HG02642 (cell line): ENCODE measurements around the gene SESN1.
"Not testable (repeated sequence)": the region's sequence is repeated elsewhere in the genome, so short reads cannot be mapped to it uniquely, and the experiment has no call there.

Experiments
- ATAC-seq: cut with Tn5 transposase; IDR thresholded peaks from one replicate; pipeline ENCODE4 v1.9.1; 2021; ENCODE audit warnings: mild to moderate bottlenecking; ENCODE audit not compliant: unreplicated experiment, poor library complexity

SESN1 gene

DNA sequence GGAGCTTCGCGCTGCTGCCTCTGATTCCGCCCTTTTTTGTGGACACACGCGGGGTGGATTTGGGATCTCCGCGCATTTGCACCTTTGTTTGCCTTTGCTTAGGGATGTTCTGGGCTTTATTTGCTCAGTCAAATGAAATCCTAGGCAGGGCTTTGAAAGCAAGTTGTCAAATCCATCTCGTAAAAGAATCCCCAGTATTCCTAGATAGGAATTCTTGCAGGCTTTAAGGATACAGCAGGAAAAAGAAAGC lies 1.1 kb upstream of the SESN1 start:
- ATAC-seq = no peak

DNA sequence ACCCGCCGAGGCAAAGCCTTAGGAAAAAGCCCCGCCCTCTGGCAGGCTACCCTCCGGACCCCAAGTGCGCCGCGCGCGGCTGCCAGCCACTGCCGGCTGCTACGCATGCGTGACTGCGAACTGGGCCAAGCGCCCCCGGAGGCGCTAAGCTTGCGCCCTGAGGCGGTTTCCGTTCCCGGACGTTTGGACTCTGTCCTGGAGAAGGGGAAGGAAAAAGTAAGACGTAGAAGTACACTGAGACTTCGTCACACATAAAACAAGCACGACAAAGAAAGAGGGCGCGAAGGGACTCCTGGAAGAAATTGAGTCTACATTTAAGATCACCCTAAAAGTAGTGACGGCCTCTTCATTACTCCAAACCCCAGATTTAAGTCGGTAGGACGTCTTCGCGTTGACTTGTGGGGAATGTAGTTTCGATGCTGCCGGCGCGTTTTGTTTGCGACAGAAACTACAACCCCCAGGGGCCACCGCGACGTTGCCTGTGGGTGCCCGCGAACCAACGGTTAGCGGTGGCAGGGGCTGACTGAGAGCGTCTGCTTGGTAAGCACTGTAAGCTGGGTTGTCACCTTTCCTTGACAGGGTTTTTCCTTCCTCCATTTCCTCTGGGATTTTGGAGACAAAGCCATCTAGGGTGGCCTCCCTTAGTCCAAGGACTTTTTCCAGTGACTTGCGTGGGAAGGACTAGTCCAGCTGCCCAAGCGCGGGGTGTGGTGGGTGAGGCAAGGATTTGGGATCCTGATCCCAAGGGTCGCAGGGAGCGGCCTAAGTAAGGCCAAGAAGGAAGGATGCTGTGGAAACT lies 589 bp upstream of the SESN1 start, which contains the start of gene CEP57L1:
Gene CEP57L1 (plus strand): TSS at position 472 of the 799 bp plus-strand sequence. CDS start 49,715 bp downstream, outside the sequence.
- peak; percentile 75 for ATAC-seq

- ATAC-seq = no peak
Observed at GRCh38 chr6:109093732-109094415, 772 bp downstream of the SESN1 start.

- ATAC-seq = no peak
Observed at GRCh38 chr6:109092074-109092473, 2.6 kb downstream of the SESN1 start.

DNA sequence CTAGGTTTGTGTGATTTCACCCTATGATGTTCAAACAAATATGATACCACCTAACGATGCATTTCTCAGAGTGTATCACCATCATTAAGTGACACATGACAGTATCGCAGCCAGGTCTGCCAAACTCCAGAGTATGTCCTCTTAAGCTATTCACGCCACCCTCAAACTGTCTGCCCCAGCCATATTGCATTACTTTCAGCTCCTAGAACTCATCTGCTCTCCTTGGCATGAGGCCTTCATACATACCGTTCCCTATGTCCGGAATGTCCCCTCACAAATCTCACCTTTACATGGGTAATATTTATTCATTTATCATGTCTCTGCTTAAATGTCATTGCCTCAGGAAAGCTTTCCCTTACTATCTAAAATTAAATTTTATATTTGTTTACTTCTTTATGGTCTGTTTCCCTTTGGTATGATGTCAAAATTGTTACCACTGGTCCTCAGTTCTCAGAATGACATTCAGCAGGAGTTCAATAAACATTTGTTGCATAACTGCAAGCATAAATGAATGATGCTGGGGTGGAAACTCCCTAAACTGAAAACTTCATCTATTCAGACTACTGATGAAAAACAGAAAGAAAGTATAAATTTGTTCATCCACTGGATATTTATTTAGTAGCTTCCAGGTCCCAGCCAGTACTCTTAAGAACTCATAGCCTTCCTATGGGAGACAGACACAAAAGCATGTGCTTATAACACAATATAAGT lies 3.2 kb downstream of the SESN1 start:
- ATAC-seq = no peak

DNA sequence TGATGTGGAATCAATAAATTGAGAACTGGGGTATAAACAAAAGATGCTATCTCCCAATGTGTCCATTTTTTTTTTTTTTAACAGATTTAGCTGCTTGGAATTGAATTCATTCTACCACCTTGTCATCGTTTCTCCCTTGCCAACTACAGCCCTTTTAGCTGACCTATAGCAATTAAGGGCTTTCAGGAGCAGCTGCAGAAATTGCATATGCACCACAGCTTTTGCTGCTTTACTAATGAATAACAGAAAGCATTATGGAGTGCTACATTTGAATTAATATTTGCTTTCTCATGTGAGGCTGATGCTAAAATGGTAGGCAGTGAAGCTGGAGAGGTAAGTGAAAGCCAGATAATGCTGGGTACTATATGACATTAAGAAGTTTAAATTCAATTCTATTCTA lies 5.7 kb downstream of the SESN1 start:
- ATAC-seq = no peak

DNA sequence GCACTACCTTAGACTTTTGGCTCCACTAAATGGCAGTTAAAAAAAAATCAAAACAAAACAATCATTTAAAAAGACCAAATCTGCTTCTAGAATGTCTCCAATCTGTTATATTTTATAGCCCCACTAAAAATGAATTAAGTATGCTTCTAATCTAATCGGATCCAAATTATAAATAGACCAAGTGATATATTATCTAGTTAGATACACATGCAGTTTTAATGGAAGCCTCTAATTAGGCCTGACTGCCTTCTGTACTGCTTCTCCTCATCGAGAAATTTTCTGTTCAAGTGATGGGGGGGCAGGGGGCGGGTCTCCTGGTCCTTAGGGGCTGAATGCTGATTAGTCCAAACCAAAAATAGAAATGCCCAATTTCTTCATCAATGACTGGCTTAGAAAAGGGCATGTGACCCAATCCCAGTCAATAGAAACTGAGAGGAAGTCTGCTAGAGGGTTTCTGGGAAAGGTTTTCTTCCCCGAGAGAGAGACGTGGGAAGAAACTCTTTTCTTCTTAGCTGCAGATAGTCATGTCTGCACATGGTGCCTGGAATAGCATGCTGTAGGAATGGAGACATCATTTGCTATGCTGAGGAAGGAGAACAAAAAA lies 6.9 kb downstream of the SESN1 start:
- no peak for ATAC-seq

- not testable (repeated sequence) for ATAC-seq
Observed at GRCh38 chr6:109084146-109084545, 10.5 kb downstream of the SESN1 start.

DNA sequence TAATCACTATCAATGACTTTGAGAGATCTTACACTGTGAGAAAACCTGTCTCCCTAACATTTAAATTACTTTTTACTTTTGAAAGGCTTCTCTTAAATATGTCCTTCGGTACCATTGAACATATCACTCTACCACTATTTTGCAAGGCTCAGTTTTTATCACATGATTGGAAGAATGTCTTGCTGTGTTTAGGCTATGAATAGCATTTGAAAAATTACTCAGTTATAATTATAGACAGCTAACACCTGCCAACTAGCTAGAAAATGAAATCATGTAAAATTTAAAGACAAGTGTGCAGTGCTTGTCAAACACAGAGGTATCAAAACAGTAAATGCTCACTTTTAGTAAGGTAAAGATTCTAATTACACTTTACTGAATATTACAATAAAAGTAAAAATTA lies 11.0 kb downstream of the SESN1 start:
- no peak for ATAC-seq

GRCh38 chr6:109082188-109082577 lies 12.5 kb downstream of the SESN1 start:
- ATAC-seq = no peak

GRCh38 chr6:109081516-109082187 lies 13.0 kb downstream of the SESN1 start:
- ATAC-seq = no peak

DNA sequence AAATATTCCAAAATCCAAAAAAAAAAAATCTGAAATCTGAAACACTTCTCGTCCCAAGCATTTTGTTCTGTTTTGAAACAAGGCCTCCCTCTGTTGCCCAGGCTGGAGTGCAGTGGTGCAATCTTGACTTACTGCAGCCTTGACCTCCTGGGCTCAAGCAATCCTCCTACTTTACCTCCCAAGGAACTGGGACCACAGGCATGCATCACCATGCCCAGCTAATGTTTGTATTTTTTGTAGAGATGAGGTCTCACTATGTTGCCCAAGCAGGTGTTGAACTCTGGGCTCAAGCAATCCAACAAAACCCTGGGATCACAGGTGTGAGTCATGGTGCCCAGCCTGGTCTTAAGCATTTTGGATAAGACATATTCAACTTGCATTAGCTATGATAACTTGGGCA lies 13.6 kb downstream of the SESN1 start:
- ATAC-seq = no peak

- no peak for ATAC-seq
Observed at GRCh38 chr6:109079981-109080380, 14.7 kb downstream of the SESN1 start.

GRCh38 chr6:109076377-109076776 lies 18.3 kb downstream of the SESN1 start:
- no peak for ATAC-seq

GRCh38 chr6:109075934-109076333 lies 18.7 kb downstream of the SESN1 start:
- no peak for ATAC-seq

DNA sequence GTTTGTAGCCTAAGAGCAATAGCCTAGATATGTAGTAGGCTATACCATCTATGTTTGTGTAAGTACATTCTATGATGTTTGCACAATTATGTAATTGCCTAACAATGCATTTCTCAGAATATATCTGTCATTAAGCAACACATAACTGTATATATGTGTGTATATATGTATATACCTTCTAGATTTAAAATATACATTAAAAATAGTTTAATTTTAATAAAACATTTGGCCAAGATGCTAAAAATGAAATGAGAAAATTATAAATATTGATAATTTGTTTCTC lies 20.6 kb downstream of the SESN1 start:
- no peak for ATAC-seq

GRCh38 chr6:109073344-109074132 lies 21.1 kb downstream of the SESN1 start:
- ATAC-seq = no peak

- no peak for ATAC-seq
Observed at GRCh38 chr6:109071125-109071917, 23.3 kb downstream of the SESN1 start.

DNA sequence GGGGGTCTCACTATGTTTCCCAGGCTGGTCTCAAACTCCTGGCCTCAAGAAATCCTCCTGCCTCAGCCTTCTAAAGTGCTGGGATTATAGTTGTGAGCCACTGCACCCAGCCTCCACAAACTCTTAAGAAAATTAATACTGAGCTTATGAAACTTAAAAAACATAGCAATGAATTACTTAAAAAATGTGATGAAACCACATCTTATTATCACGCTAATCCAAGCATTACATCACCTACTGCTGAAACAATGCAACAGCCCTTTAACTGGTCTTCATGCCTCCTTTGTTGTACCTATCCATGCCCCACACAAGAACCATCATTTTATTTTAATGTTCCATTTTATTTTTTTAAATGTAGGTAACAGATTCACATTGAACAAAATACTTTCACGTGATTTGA lies 24.9 kb downstream of the SESN1 start:
- no peak for ATAC-seq
